Stimulated activated CD8-positive, alpha-beta memory T cell treated with anti-CD3 and anti-CD28 coated beads, Interleukin-15, amount 100 ng/mL, for 24 hours (primary cell): Measurements from ENCODE around the gene APOD.
"Not testable (repeated sequence)": the region's sequence is repeated elsewhere in the genome, so short reads cannot be mapped to it uniquely, and the experiment has no call there.

Experiments
- DNase-seq: peaks from one replicate; pipeline ENCODE4 v3.0.0-alpha.2; 2020; ENCODE audit warnings: low read depth

The APOD gene

GRCh38 chr3:195617784-195618659 is 34.3 kb upstream of the APOD start:
- DNase-seq, result not testable (repeated sequence)

- DNase-seq, result not testable (repeated sequence)
Measured at GRCh38 chr3:195617134-195617533, 33.4 kb upstream of the APOD start.

- no peak for DNase-seq
Measured at GRCh38 chr3:195616681-195617080, 32.9 kb upstream of the APOD start.

DNA sequence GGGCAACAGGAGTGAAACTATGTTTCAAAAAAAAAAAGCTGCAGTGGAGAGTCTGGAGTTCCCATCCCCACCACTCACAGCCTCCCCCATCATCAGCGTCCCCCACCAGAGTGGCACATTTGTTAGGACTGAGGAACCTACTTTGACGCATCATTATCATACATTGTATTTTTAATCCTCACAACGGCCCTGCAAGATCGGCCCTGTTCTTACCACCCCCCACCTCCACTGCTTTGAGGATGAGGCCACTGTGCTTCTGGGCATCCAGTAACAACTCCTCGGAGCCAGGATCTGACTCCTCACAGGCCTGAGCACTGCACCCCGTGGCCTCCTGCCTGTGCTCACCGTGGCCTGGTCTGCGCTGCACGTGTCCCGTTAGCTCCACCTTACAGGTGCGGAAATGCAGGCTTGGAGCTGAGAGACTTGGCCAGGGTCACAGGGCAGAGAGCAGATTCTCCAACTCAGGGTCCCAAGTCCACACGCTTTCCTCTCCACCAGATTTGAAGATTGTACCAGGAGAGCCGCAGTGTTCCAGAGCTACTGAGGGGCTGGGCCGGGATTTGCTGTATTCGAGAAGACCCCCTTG is 32.3 kb upstream of the APOD start:
- DNase-seq, result not testable (repeated sequence)

GRCh38 chr3:195614672-195615504 is 31.1 kb upstream of the APOD start:
- not testable (repeated sequence) for DNase-seq

DNA sequence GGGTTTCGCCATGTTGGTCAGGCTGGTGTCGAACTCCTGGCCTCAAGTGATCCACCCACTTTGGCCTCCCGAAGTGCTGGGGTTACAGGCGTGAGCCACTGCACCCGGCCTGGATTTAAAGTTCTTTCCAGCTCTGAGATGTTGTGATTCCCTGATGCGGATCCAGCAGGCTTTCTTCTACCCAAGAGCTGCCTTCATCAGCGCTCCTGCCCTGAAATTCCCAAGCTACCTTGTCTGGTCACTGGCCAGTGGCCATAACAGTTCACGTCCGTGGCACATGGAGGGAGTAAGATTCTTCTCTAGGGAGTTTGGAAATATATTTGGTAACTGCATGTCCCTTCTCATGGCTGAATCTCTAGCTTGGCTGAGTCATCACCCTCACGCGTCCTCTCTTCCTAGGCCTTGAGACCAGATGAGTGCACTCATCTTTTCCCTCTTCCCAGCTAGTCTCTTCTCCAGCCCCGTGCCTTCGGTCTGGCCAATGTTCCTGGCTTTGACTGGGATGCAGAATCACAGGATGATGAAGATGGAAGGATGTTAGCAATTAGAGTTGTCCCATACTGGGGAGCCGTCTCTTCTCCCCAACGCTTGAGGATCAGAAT is 29.8 kb upstream of the APOD start:
- no peak for DNase-seq

DNA sequence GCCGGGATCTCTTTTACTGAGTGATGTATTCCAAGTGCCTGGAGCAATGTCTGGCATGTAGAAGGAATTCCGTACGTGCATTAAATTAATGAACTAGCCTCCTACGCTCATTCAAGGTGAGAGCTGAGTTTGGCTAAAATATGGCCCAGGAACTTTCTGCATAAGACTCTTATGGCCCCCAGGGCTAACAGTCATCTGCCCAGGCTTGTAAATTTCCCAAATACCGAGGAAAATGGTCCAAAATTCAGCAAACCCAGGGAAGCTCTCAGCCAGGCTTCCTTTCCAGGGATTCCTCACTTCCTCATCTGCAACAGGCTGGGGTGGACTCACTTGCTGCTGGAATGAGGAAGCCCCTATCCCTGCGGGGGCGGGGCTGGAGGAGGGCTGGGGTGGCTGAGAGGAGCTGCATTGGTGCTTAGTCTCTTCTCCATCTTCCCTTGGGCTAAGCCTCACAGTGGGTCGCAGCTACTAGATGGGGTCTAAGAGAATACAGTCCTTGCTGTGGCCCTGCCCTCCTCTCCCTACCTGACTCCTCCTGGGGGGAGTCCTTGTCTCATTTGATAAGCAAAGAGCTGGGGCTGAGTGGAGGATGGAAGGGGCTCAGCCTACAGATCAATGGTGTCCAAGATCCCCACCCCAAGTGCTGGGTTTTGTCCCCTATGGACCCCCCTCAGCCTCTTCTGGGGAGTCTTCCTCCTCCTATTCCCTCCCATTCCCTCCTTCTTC is 28.5 kb upstream of the APOD start:
- no peak for DNase-seq

DNA sequence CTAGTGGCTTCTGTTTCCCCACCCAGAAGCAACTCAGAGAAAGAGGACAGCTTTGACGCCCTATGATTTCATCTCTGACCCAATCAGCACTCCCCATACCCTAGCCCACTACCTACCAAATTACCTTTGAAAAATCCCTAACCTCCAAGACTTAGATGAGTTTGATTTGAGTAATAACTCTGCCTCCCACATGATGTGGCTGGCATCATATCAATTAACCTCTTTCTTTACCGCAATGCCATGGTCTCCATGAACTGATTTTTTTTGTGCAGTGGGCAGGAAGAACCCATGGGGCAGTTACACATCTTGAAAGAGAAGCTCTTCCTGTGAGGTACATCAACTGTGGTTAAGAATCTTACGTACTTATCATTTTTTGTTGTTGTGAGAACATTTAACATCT is 25.5 kb upstream of the APOD start:
- no peak for DNase-seq

DNA sequence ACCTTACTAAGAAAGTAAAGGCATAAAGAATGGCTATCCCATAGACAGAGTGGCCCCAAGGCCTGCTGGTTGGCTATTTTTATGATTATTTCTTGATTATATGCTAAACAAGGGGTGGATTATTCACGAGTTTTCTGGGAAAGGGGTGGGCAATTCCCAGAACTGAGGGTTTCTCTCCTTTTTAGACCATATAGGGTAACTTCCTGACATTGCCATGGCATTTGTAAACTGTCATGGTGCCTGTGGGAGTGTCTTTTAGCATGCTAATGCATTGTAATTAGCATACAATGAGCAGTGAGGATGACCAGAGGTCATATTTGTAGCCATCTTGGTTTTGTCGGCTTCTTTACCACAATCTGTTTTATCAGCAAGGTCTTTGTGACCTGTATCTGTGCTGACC is 18.0 kb upstream of the APOD start:
- not testable (repeated sequence) for DNase-seq

GRCh38 chr3:195601382-195601781 is 17.6 kb upstream of the APOD start:
- DNase-seq, result no peak

GRCh38 chr3:195599926-195600325 is 16.2 kb upstream of the APOD start:
- not testable (repeated sequence) for DNase-seq

GRCh38 chr3:195599516-195599915 is 15.8 kb upstream of the APOD start:
- DNase-seq, result not testable (repeated sequence)

DNA sequence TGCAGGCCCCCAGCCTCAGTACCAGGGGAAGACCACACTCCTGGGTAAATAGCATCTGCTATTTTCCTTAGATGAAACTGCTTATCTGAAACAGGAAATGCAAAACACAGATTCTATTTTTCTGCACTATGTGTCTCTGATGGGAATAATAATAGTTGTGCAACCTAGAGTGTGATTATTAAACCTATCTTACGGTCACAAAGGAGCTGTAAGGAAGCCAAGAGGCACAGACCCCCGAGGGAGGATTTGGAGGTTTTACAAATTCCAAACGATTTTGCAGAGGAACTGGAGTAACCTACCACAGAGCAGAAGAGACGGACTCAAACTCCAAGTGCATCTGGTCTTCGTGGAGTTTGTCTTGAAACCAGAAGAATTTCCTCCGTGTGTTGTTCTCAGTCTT is 14.1 kb upstream of the APOD start:
- no peak for DNase-seq

- DNase-seq, result no peak
Measured at GRCh38 chr3:195597229-195597628, 13.5 kb upstream of the APOD start.

- no peak for DNase-seq
Measured at GRCh38 chr3:195596765-195597171, 13.0 kb upstream of the APOD start.

- DNase-seq, result no peak
Measured at GRCh38 chr3:195595785-195596531, 12.2 kb upstream of the APOD start.

GRCh38 chr3:195591852-195592251 is 8.1 kb upstream of the APOD start:
- no peak for DNase-seq

- DNase-seq, result no peak
Measured at GRCh38 chr3:195591220-195591619, 7.5 kb upstream of the APOD start.

- DNase-seq, result not testable (repeated sequence)
Measured at GRCh38 chr3:195590381-195590780, 6.6 kb upstream of the APOD start.

- DNase-seq, result not testable (repeated sequence)
Measured at GRCh38 chr3:195589796-195590195, 6.1 kb upstream of the APOD start.

DNA sequence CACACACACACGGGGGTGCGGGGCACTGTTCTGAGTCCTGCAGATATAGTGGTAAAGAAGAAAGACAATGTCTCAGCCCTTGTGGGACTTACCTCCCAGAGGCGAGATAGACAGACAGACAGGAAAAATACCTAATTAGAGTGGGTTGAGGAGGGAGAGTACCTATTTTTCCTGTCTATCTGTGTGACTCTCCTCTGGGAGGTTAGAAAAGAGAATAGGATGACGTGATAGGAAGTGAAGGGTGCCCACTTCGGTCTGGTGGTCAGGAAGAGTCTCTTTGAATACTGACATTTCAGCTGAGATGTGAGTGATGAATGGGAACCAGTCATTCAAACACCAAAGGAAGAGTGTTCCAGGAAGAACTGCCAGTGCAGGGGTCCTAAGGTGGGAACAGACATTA is 4.1 kb upstream of the APOD start:
- DNase-seq, result no peak
